NB4 (cell line): ENCODE results near the gene MALRD1.

Experiments used
- CTCF ChIP-seq: IDR thresholded peaks from one replicate; pipeline ENCODE4 v1.5.1; 2012; ENCODE audit warnings: low read depth, low read length
- MAX ChIP-seq: IDR thresholded peaks from 2 replicates; pipeline ENCODE4 v1.6.1; 2011; ENCODE audit warnings: low read depth, low read length

- TF ChIP-seq CTCF: no peak
- TF ChIP-seq MAX: no peak
Observed at GRCh38 chr10:19704544-19704943, 655.9 kb downstream of the MALRD1 start.
